ENCODE data around the gene KCNMB2.
A peak's percentile ranks its signal among the peaks of the same experiment; 100 is the strongest.

KCNMB2 gene

GRCh38 chr3:178699364-178699763, 163.1 kb downstream of the KCNMB2 start:
- no peak for TF ChIP-seq CTCF (IDR thresholded peaks at IDR 0.05; ENCODE audit: low read depth, low read length)
- no peak overlapping the region for H3K4me3 ChIP-seq (ENCODE audit: low read depth, low read length)

- no peak for TF ChIP-seq CTCF (IDR thresholded peaks at IDR 0.05; ENCODE audit: low read depth, low read length)
- no peak overlapping the region for H3K4me3 ChIP-seq (ENCODE audit: low read depth, low read length)
Measured at GRCh38 chr3:178699810-178700209, 163.6 kb downstream of the KCNMB2 start.

DNA sequence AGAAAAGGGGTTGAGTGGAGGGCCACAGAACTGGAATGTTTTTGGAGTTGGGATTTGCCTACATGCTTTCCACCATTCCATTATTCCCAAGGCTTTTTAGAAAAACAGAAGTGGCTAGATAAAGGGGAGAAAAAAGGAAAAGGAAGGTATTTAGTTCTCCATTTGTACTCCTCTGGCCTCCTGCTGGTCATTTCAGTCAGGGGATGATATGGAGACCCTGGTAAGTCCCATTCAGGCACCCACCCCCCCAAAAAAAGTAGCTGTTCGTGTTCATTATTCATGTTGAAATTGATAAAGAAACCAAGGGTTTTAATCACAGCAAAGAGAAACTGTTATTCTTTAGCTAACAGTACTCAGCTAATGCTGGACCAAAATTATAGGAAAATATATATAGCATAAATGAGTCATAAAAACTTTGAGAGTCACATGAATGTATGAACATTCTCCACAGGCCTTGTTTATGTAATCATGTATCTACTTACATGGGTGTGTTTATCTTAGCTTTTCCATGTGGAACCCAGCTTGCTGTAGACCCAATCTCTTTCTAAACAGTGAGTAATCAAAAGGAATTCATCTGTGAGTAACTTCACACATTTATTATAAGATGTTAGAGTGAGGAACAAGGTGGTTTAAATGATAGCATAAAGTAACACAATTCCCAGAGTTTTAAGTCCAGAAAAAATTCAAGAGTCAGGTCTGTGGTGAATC, 167.2 kb downstream of the KCNMB2 start:
- H3K4me3 ChIP-seq (ENCODE audit: low read depth, low read length): peak overlapping the region; percentile 31; the same call in 1 of the 2 replicates
- TF ChIP-seq CTCF (IDR thresholded peaks at IDR 0.05; ENCODE audit: low read depth, low read length): peak; percentile 52

- no peak overlapping the region for H3K4me3 ChIP-seq (ENCODE audit: low read depth, low read length)
- TF ChIP-seq CTCF (IDR thresholded peaks at IDR 0.05; ENCODE audit: low read depth, low read length): no peak
Measured at GRCh38 chr3:178705925-178706324, 169.7 kb downstream of the KCNMB2 start.

GRCh38 chr3:178706411-178706810, 170.2 kb downstream of the KCNMB2 start:
- no peak for TF ChIP-seq CTCF (IDR thresholded peaks at IDR 0.05; ENCODE audit: low read depth, low read length)
- no peak overlapping the region for H3K4me3 ChIP-seq (ENCODE audit: low read depth, low read length)

- TF ChIP-seq CTCF (IDR thresholded peaks at IDR 0.05; ENCODE audit: low read depth, low read length): no peak
- H3K4me3 ChIP-seq (ENCODE audit: low read depth, low read length): no peak overlapping the region
Measured at GRCh38 chr3:178707311-178708031, 171.2 kb downstream of the KCNMB2 start.

DNA sequence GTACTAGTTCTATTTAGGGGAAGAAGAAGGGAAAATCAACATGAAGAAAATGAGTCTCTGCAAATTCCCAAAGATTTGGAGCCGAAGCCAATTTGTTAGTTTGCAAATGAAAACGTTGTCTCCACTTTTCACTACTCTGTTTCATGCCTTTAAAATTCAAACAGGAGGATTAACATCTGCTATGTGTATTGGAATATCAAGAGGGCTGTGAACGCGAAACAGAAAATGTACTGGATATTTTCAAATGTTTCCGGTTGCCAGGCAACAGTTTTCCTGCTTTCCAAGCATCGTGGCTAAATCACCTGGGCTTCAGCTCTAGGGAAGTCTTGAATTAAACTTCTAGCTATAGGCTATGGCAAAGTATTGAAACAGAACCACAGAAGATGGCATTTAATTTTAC, 172.8 kb downstream of the KCNMB2 start:
- H3K4me3 ChIP-seq (ENCODE audit: low read depth, low read length): no peak overlapping the region
- no peak for TF ChIP-seq CTCF (IDR thresholded peaks at IDR 0.05; ENCODE audit: low read depth, low read length)
